ENCODE measurements around the gene ZNF154. TPM values are rescaled to one million over a fixed set of nuclear protein-coding genes. Genes with fewer than 3 reads are reported as not detected.
A peak's percentile ranks its signal among the peaks of the same experiment; 100 is the strongest.
"Not testable (repeated sequence)": the region's sequence is repeated elsewhere in the genome, so short reads cannot be mapped to it uniquely, and the experiment has no call there.

Gene ZNF154
- total and polyA plus RNA-seq, 2 donors: 10.5 to 10.8 TPM

DNA sequence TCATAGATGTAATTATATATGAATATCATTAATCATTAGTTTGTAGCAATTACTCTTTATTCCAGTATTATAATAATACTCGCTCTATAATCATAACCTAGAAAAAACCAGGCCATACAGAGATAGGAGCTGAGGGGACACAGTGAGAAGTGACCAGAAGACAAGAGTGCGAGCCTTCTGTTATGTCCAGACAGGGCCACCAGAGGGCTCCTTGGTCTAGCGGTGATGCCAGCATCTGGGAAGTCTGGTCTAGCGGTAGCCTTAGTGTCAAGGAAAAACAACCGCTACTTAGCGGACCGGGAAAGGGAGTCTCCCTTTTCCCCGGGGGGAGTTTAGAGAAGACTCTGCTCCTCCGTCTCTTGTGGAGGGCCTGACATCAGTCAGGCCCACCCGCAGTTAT lies 29.3 kb upstream of the ZNF154 start:
- not testable (repeated sequence) for H3K4me3 ChIP-seq (ENCODE audit: low read length in 2 of 2); H3K27ac ChIP-seq (ENCODE audit: low read depth in 1 of 2, low read length in 1 of 2); H3K27me3 ChIP-seq (ENCODE audit: control insufficient read depth in 2 of 2, insufficient read depth in 1 of 2, low read length in 1 of 2); H3K9me3 ChIP-seq (ENCODE audit: control insufficient read depth in 2 of 2, insufficient read depth in 1 of 2, low read length in 1 of 2); H3K36me3 ChIP-seq (ENCODE audit: control insufficient read depth in 2 of 2, insufficient read depth in 2 of 2, low read length in 1 of 2); H3K4me1 ChIP-seq (ENCODE audit: control insufficient read depth in 2 of 2, insufficient read depth in 2 of 2, low read length in 2 of 2)
- peak in 2 of 9 donors; percentile 4 to 24 for DNase-seq (ENCODE audit: low read depth in 6 of 9, low spot score in 9 of 9)
- 19% methylated on average over 10 of the region's 10 CpGs for WGBS

GRCh38 chr19:57720878-57721277 lies 11.9 kb upstream of the ZNF154 start:
- peaks cover 40 to 48% of the 10 kb centered on the region in 2 donors for H3K36me3 ChIP-seq (ENCODE audit: control insufficient read depth in 2 of 2, insufficient read depth in 2 of 2, low read length in 1 of 2)
- WGBS: 98% methylated on average over 10 of the region's 10 CpGs

GRCh38 chr19:57719901-57720519 lies 11.0 kb upstream of the ZNF154 start:
- Histone ChIP-seq H3K4me3 (ENCODE audit: low read length in 2 of 2) (no peak overlapping the region), H3K4me1 (ENCODE audit: control insufficient read depth in 2 of 2, insufficient read depth in 2 of 2, low read length in 2 of 2) (no peaks in the 10 kb centered on the region), H3K9me3 (ENCODE audit: control insufficient read depth in 2 of 2, insufficient read depth in 1 of 2, low read length in 1 of 2) (peaks cover 32 to 48% of the 10 kb centered on the region in 2 donors), H3K27me3 (ENCODE audit: control insufficient read depth in 2 of 2, insufficient read depth in 1 of 2, low read length in 1 of 2) (no peaks in the 10 kb centered on the region), H3K36me3 (ENCODE audit: control insufficient read depth in 2 of 2, insufficient read depth in 2 of 2, low read length in 1 of 2) (peaks cover 40 to 48% of the 10 kb centered on the region in 2 donors), H3K27ac (ENCODE audit: low read depth in 1 of 2, low read length in 1 of 2) (no peak overlapping the region)
- 99% methylated on average over 4 of the region's 4 CpGs for WGBS
- DNase-seq (ENCODE audit: low read depth in 6 of 9, low spot score in 9 of 9): no peak

More at GRCh38 chr19:57720878-57721277, 11.9 kb upstream of the ZNF154 start:
- no peak for DNase-seq (ENCODE audit: low read depth in 6 of 9, low spot score in 9 of 9)
- H3K9me3 ChIP-seq (ENCODE audit: control insufficient read depth in 2 of 2, insufficient read depth in 1 of 2, low read length in 1 of 2): peaks cover 32 to 51% of the 10 kb centered on the region in 2 donors
- H3K27me3 ChIP-seq (ENCODE audit: control insufficient read depth in 2 of 2, insufficient read depth in 1 of 2, low read length in 1 of 2): no peaks in the 10 kb centered on the region
- no peaks in the 10 kb centered on the region for H3K4me1 ChIP-seq (ENCODE audit: control insufficient read depth in 2 of 2, insufficient read depth in 2 of 2, low read length in 2 of 2)
- H3K4me3 ChIP-seq (ENCODE audit: low read length in 2 of 2): no peak overlapping the region
- H3K27ac ChIP-seq (ENCODE audit: low read depth in 1 of 2, low read length in 1 of 2): no peak overlapping the region

DNA sequence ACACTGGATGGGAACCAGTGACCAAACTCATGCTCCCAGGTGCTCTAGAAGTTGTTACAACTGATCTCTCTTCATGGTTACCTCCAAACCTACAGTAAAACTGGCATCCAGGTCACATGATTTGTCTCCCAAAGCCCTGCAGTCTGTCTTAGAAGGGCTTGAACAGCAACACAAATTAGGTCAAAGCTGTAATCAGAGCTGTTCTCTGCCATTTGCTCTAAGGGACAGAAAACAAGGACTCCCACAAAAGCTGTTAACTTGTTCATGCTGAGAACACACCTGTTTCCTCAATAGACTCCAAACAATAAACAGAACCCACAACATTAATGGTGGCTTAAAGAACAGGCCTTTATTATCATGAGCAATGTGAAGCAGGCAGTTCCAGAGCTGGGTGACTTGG lies 10.4 kb upstream of the ZNF154 start:
- DNase-seq (ENCODE audit: low read depth in 6 of 9, low spot score in 9 of 9): no peak
- peaks cover 32 to 47% of the 10 kb centered on the region in 2 donors for H3K9me3 ChIP-seq (ENCODE audit: control insufficient read depth in 2 of 2, insufficient read depth in 1 of 2, low read length in 1 of 2)
- no peaks in the 10 kb centered on the region for H3K27me3 ChIP-seq (ENCODE audit: control insufficient read depth in 2 of 2, insufficient read depth in 1 of 2, low read length in 1 of 2)
- no peak overlapping the region for H3K27ac ChIP-seq (ENCODE audit: low read depth in 1 of 2, low read length in 1 of 2)
- H3K36me3 ChIP-seq (ENCODE audit: control insufficient read depth in 2 of 2, insufficient read depth in 2 of 2, low read length in 1 of 2): peaks cover 40 to 46% of the 10 kb centered on the region in 2 donors
- H3K4me1 ChIP-seq (ENCODE audit: control insufficient read depth in 2 of 2, insufficient read depth in 2 of 2, low read length in 2 of 2): no peaks in the 10 kb centered on the region
- no peak overlapping the region for H3K4me3 ChIP-seq (ENCODE audit: low read length in 2 of 2)

DNA sequence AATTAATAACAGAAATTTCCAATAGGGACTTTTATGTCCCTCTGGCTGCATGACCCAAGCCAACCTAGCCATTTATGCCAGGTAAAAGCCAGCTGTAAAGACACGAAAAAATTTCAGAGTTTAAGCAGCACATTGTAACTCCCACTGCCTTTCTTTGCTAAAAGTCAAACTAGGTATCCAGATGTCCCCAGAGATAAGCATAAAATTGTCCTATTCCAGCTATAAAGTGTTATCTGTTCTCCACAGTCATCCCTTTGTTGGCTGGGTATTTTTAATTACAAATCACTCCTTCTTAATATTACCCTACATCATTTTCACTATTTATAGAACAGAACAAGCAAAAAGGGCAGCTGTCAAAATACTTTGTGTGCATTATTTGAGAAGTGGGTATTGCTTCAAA lies 3.2 kb upstream of the ZNF154 start:
- Histone ChIP-seq H3K36me3 (ENCODE audit: control insufficient read depth in 2 of 2, insufficient read depth in 2 of 2, low read length in 1 of 2) (peaks cover 0 to 6% of the 10 kb centered on the region in 2 donors), H3K9me3 (ENCODE audit: control insufficient read depth in 2 of 2, insufficient read depth in 1 of 2, low read length in 1 of 2) (peaks cover 0 to 6% of the 10 kb centered on the region in 2 donors), H3K27ac (ENCODE audit: low read depth in 1 of 2, low read length in 1 of 2) (no peak overlapping the region), H3K4me1 (ENCODE audit: control insufficient read depth in 2 of 2, insufficient read depth in 2 of 2, low read length in 2 of 2) (peaks cover 11 to 19% of the 10 kb centered on the region in 2 donors), H3K4me3 (ENCODE audit: low read length in 2 of 2) (no peak overlapping the region), H3K27me3 (ENCODE audit: control insufficient read depth in 2 of 2, insufficient read depth in 1 of 2, low read length in 1 of 2) (no peaks in the 10 kb centered on the region)
- 89% methylated on average over 1 of the region's 1 CpG for WGBS
- DNase-seq (ENCODE audit: low read depth in 6 of 9, low spot score in 9 of 9): no peak

- H3K4me1 ChIP-seq (ENCODE audit: control insufficient read depth in 2 of 2, insufficient read depth in 2 of 2, low read length in 2 of 2): peaks cover 11 to 19% of the 10 kb centered on the region in 2 donors
- H3K4me3 ChIP-seq (ENCODE audit: low read length in 2 of 2): peak overlapping the region; percentile 82 to 87
- 81% methylated on average over 15 of the region's 15 CpGs for WGBS
- peak overlapping the region in 1 of 2 donors; percentile 97 for H3K27ac ChIP-seq (ENCODE audit: low read depth in 1 of 2, low read length in 1 of 2)
- H3K9me3 ChIP-seq (ENCODE audit: control insufficient read depth in 2 of 2, insufficient read depth in 1 of 2, low read length in 1 of 2): peaks cover 0 to 15% of the 10 kb centered on the region in 2 donors
- no peak for DNase-seq (ENCODE audit: low read depth in 6 of 9, low spot score in 9 of 9)
- H3K27me3 ChIP-seq (ENCODE audit: control insufficient read depth in 2 of 2, insufficient read depth in 1 of 2, low read length in 1 of 2): no peaks in the 10 kb centered on the region
- H3K36me3 ChIP-seq (ENCODE audit: control insufficient read depth in 2 of 2, insufficient read depth in 2 of 2, low read length in 1 of 2): peaks cover 11 to 26% of the 10 kb centered on the region in 2 donors
Measured at GRCh38 chr19:57709616-57710015, 612 bp upstream of the ZNF154 start.

GRCh38 chr19:57706346-57706745 lies 2.7 kb downstream of the ZNF154 start:
- no peak overlapping the region for H3K27ac ChIP-seq (ENCODE audit: low read depth in 1 of 2, low read length in 1 of 2)
- H3K27me3 ChIP-seq (ENCODE audit: control insufficient read depth in 2 of 2, insufficient read depth in 1 of 2, low read length in 1 of 2): no peaks in the 10 kb centered on the region
- no peak overlapping the region for H3K4me3 ChIP-seq (ENCODE audit: low read length in 2 of 2)
- no peak for DNase-seq (ENCODE audit: low read depth in 6 of 9, low spot score in 9 of 9)
- H3K4me1 ChIP-seq (ENCODE audit: control insufficient read depth in 2 of 2, insufficient read depth in 2 of 2, low read length in 2 of 2): peaks cover 11 to 19% of the 10 kb centered on the region in 2 donors
- 100% methylated on average over 1 of the region's 1 CpG for WGBS
- H3K9me3 ChIP-seq (ENCODE audit: control insufficient read depth in 2 of 2, insufficient read depth in 1 of 2, low read length in 1 of 2): peaks cover 14 to 18% of the 10 kb centered on the region in 2 donors
- peaks cover 41 to 57% of the 10 kb centered on the region in 2 donors for H3K36me3 ChIP-seq (ENCODE audit: control insufficient read depth in 2 of 2, insufficient read depth in 2 of 2, low read length in 1 of 2)

GRCh38 chr19:57701625-57702024 lies 7.4 kb downstream of the ZNF154 start:
- no peaks in the 10 kb centered on the region for H3K4me1 ChIP-seq (ENCODE audit: control insufficient read depth in 2 of 2, insufficient read depth in 2 of 2, low read length in 2 of 2)
- H3K9me3 ChIP-seq (ENCODE audit: control insufficient read depth in 2 of 2, insufficient read depth in 1 of 2, low read length in 1 of 2): peaks cover 9 to 17% of the 10 kb centered on the region in 2 donors
- no peaks in the 10 kb centered on the region for H3K27me3 ChIP-seq (ENCODE audit: control insufficient read depth in 2 of 2, insufficient read depth in 1 of 2, low read length in 1 of 2)
- H3K4me3 ChIP-seq (ENCODE audit: low read length in 2 of 2): no peak overlapping the region
- 97% methylated on average over 6 of the region's 6 CpGs for WGBS
- DNase-seq (ENCODE audit: low read depth in 6 of 9, low spot score in 9 of 9): no peak
- H3K27ac ChIP-seq (ENCODE audit: low read depth in 1 of 2, low read length in 1 of 2): no peak overlapping the region
- peaks cover 67 to 80% of the 10 kb centered on the region in 2 donors for H3K36me3 ChIP-seq (ENCODE audit: control insufficient read depth in 2 of 2, insufficient read depth in 2 of 2, low read length in 1 of 2)

DNA sequence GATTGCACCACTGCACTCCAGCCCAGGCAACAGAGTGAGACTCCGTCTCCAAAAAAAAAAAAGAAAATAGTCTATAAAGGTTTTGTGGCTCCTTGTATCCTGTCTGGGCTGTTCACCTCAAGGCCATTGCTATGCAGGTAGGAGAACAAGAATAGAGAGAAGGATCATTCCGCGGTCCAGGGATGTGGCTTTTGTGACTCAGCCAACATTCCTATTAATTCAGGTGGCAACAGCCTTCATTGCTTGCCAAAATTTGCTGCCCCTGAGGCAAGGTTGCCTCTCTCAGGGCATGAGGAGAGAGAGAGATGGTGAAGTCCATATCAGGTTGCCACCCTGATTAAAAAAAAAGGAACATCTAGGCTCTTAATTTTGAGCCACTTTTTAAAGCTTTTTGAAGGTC lies 19.3 kb downstream of the ZNF154 start:
- Histone ChIP-seq H3K4me3 (ENCODE audit: low read length in 2 of 2) (no peak overlapping the region), H3K27me3 (ENCODE audit: control insufficient read depth in 2 of 2, insufficient read depth in 1 of 2, low read length in 1 of 2) (no peaks in the 10 kb centered on the region), H3K4me1 (ENCODE audit: control insufficient read depth in 2 of 2, insufficient read depth in 2 of 2, low read length in 2 of 2) (no peaks in the 10 kb centered on the region), H3K27ac (ENCODE audit: low read depth in 1 of 2, low read length in 1 of 2) (no peak overlapping the region), H3K9me3 (ENCODE audit: control insufficient read depth in 2 of 2, insufficient read depth in 1 of 2, low read length in 1 of 2) (peaks cover 38 to 39% of the 10 kb centered on the region in 2 donors), H3K36me3 (ENCODE audit: control insufficient read depth in 2 of 2, insufficient read depth in 2 of 2, low read length in 1 of 2) (peaks cover 41 to 42% of the 10 kb centered on the region in 2 donors)
- DNase-seq (ENCODE audit: low read depth in 6 of 9, low spot score in 9 of 9): no peak
- WGBS: 100% methylated on average over 3 of the region's 3 CpGs

Data from thymus (tissue), 11 donors.